Endothelial cell of umbilical vein (primary cell): ENCODE results near the gene MGAT5. TPM values are rescaled to one million over a fixed set of nuclear protein-coding genes. Genes with fewer than 3 reads are reported as not detected.
"Not testable (repeated sequence)": the region's sequence is repeated elsewhere in the genome, so short reads cannot be mapped to it uniquely, and the experiment has no call there.

Experiments used
- BruUV-seq: library from RNA; stranded (reverse); fragments of 400-500 nt; replicated peaks from 2 replicates; lab custom pipeline; 2021; lab: Mats Ljungman, UMichigan
- CTCF ChIA-PET: fragments of 300-600, 350-600 bp; sonication (Branson Sonifier 250); formaldehyde crosslinking; loops from one replicate; lab custom pipeline; 2021; ENCODE audit warnings: antibody characterized with exemption, inconsistent platforms; lab: Charles Lee
- POLR2A ChIA-PET: fragments of 300-600, 350-600 bp; sonication (Branson Sonifier 250); formaldehyde crosslinking; loops from one replicate; lab custom pipeline; 2021; ENCODE audit warnings: antibody characterized with exemption, inconsistent platforms; lab: Charles Lee
- DNase-seq: peaks from one replicate; pipeline ENCODE4 v3.0.0-alpha.2; 2011; ENCODE audit warnings: low read depth, low spot score
- FAIRE-seq: peaks from 2 replicates; lab custom pipeline; 2011; peaks lifted over from hg19 to GRCh38; lab: Jason Lieb, UNC
- H2AFZ ChIP-seq: 2 replicates; pipeline ENCODE4 v1.6.0; 2012; ENCODE audit warnings: low read depth, low read length, control low read depth, inconsistent platforms
- H3K27ac ChIP-seq: 2 replicates; pipeline ENCODE4 v1.5.1; 2011; ENCODE audit warnings: low read depth, mild to moderate bottlenecking, control low read depth, low read length, moderate library complexity; ENCODE audit not compliant: insufficient read depth
- H3K27me3 ChIP-seq, 2 experiments: 2 replicates each; pipeline versions ENCODE4 v1.6.0 to v1.6.1; 2011; ENCODE audit warnings: low read length in 2 of 2, mixed read lengths in 1 of 2; ENCODE audit not compliant: control insufficient read depth in 2 of 2, insufficient read depth in 2 of 2
- H3K36me3 ChIP-seq, 2 experiments: 2 replicates in 1 of 2; 3 replicates in 1 of 2; pipeline ENCODE4 v1.5.1; 2011; ENCODE audit warnings: low read length in 2 of 2, mild to moderate bottlenecking in 1 of 2, moderate library complexity in 1 of 2; ENCODE audit not compliant: control insufficient read depth in 2 of 2, insufficient read depth in 2 of 2; ENCODE audit errors: extremely low read depth in 1 of 2
- H3K4me1 ChIP-seq: 3 replicates; pipeline ENCODE4 v1.5.1; 2011; ENCODE audit warnings: mild to moderate bottlenecking, low read length; ENCODE audit not compliant: control insufficient read depth, insufficient read depth; ENCODE audit errors: extremely low read depth
- H3K4me2 ChIP-seq: 2 replicates; pipeline ENCODE4 v1.6.1; 2011; ENCODE audit warnings: low read length, control low read depth, mixed read lengths; ENCODE audit not compliant: insufficient read depth
- H3K4me3 ChIP-seq, 3 experiments: fragments of 200-600 bp in 1 of 3; sonication (generic), shearing (Covaris generic) in 1 of 3; replicated peaks in 1 of 3; 2 replicates each; pipeline ENCODE4 v1.5.1; 2011 to 2016; ENCODE audit warnings: control low read depth in 3 of 3, low read length in 3 of 3, mild to moderate bottlenecking in 2 of 3, inconsistent platforms in 1 of 3, low read depth in 1 of 3, moderate library complexity in 1 of 3; ENCODE audit not compliant: insufficient read depth in 1 of 3
- H3K79me2 ChIP-seq: 2 replicates; pipeline ENCODE4 v1.6.0; 2012; ENCODE audit warnings: low read length, inconsistent platforms; ENCODE audit not compliant: control insufficient read depth, insufficient read depth
- H3K9ac ChIP-seq: replicated peaks from 2 replicates; pipeline ENCODE3; 2011; ENCODE audit warnings: low read length, control low read depth; ENCODE audit not compliant: insufficient read depth; ENCODE audit errors: extremely low read depth
- H3K9me1 ChIP-seq: replicated peaks from 3 replicates; pipeline ENCODE4 v1.6.0; 2011; ENCODE audit warnings: mild to moderate bottlenecking, low read length; ENCODE audit not compliant: control insufficient read depth, insufficient read depth; ENCODE audit errors: extremely low read depth
- H3K9me3 ChIP-seq: replicated peaks from 2 replicates; pipeline ENCODE4 v1.5.1; 2012; ENCODE audit warnings: low read length, inconsistent platforms; ENCODE audit not compliant: control insufficient read depth, insufficient read depth
- H4K20me1 ChIP-seq: replicated peaks from 2 replicates; pipeline ENCODE3; 2011; ENCODE audit warnings: mild to moderate bottlenecking, low read length; ENCODE audit not compliant: control insufficient read depth, insufficient read depth; ENCODE audit errors: extremely low read depth
- CTCF ChIP-seq, 2 donors: IDR thresholded peaks; 1 replicate in 1 of 2; 2 replicates in 1 of 2; pipeline ENCODE4 v1.5.1; 2011; ENCODE audit warnings: low read length in 2 of 2, mild to moderate bottlenecking in 2 of 2, moderate library complexity in 2 of 2, control low read depth in 1 of 2, inconsistent platforms in 1 of 2, low read depth in 1 of 2; ENCODE audit not compliant: insufficient read depth in 1 of 2; ENCODE audit errors: extremely low read depth in 1 of 2
- EZH2 ChIP-seq: IDR thresholded peaks from 2 replicates; pipeline ENCODE4 v1.6.1; 2012; ENCODE audit warnings: borderline replicate concordance, low read depth, mild to moderate bottlenecking, moderate library complexity, low read length, inconsistent platforms; ENCODE audit not compliant: severe bottlenecking
- FOS ChIP-seq: IDR thresholded peaks from 2 replicates; pipeline ENCODE4 v1.6.1; 2011; ENCODE audit warnings: mild to moderate bottlenecking, low read length, moderate library complexity, borderline replicate concordance; ENCODE audit not compliant: insufficient read depth
- GATA2 ChIP-seq: IDR thresholded peaks from 2 replicates; pipeline ENCODE4 v1.7.0; 2011; ENCODE audit warnings: low read depth, mild to moderate bottlenecking, moderate library complexity, mixed read lengths, low read length; ENCODE audit not compliant: insufficient read length, insufficient read depth
- JUN ChIP-seq: IDR thresholded peaks from 2 replicates; pipeline ENCODE4 v1.6.1; 2011; ENCODE audit warnings: borderline replicate concordance, low read depth; ENCODE audit not compliant: insufficient read length, insufficient read depth
- MAX ChIP-seq: IDR thresholded peaks from 2 replicates; pipeline ENCODE4 v1.6.1; 2011; ENCODE audit not compliant: insufficient read depth, insufficient read length
- MYC ChIP-seq: IDR thresholded peaks from one replicate; pipeline ENCODE4 v1.6.1; 2011; ENCODE audit warnings: mild to moderate bottlenecking, low read depth, low read length
- POLR2A ChIP-seq: IDR thresholded peaks from 2 replicates; pipeline ENCODE4 v1.6.1; 2012; ENCODE audit warnings: low read depth, mild to moderate bottlenecking, control low read depth, low read length
- POLR2AphosphoS5 ChIP-seq: IDR thresholded peaks from 2 replicates; pipeline ENCODE4 v1.6.1; 2012; ENCODE audit warnings: low read depth, mild to moderate bottlenecking, control low read depth, low read length, moderate library complexity; ENCODE audit not compliant: insufficient read depth
- dilution Hi-C: fragments of 300-500 bp; cut with MboI; formaldehyde crosslinking; loops from one replicate; pipeline ENCODE4 v1.15.0; 2019; ENCODE audit warnings: low sequenced_read_pairs; ENCODE audit not compliant: extremely low pct_ligation_motif_present
- intact Hi-C: fragments of 100-400 bp; cut with micrococcal nuclease; formaldehyde crosslinking; loops from one replicate; pipeline ENCODE4 v1.10.0; 2022
- polyA plus RNA-seq, 4 experiments: library from polyadenylated mRNA; depleted of rRNA in 3 of 4; stranded (reverse) in 3 of 4; unstranded in 1 of 4; fragments of >200 nt; gene quantifications; 2 replicates each; pipeline versions ENCODE4 v1.2.1 to v1.2.3, GENCODE V29; 2011 to 2012; ENCODE audit warnings: missing spikeins in 1 of 4
- total RNA-seq: library from RNA; stranded (reverse); gene quantifications from 2 replicates; pipeline ENCODE4 v1.2.3, GENCODE V29; 2021

The MGAT5 gene
- total and polyA plus RNA-seq, 2 donors (not counting 3 experiments of a cell fraction or from before 2014, with no cell fraction given) = 17.7 to 84.1 TPM

DNA sequence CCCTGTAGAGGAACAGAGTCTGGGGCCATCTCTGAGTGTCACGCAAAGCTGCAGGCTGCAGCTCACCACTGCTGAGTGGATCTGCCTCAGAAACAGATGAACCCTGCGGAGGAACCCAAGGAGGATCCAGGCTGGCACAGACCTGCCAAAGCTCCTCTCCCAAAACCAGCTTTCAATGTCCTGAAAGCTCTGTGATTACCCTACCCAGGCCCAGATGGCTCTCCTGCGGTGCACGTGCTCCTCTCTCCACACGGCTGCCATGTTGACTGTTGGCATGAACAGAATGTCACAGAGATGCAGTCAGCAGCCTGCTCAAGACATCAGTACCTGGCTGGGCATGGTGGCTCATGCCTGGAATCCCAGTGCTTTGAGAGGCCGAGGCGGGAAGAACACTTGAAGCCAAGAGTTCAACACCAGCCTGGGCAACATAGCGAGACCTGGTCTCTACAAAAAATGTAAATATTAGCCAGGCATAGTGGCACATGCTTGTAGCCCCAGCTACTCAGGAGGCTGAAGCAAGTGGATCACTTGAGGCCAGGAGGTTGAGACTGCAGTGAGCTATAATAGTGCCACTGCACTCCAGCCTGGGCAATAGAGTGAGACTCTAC lies 216.8 kb downstream of the MGAT5 start:
- Histone ChIP-seq H2AFZ (no peak overlapping the region), H3K9me3 (no peaks in the 10 kb centered on the region), H3K4me1 (no peaks in the 10 kb centered on the region), H3K9me1 (no peaks in the 10 kb centered on the region), H3K36me3 (no peaks in the 10 kb centered on the region), H3K27me3 (peaks cover 2% of the 10 kb centered on the region in 2 experiments), H3K4me3 (no peak overlapping the region), H3K27ac (no peak overlapping the region), H3K4me2 (no peak overlapping the region), H3K9ac (no peak overlapping the region), H4K20me1 (no peaks in the 10 kb centered on the region), H3K79me2 (no peaks in the 10 kb centered on the region)
- ChIA-PET CTCF (interaction anchor here (1.0 to 3.5 kb wide), 2 partner anchors 10 to 20 kb away, joined by 3 to 13 read pairs; no protein-coding TSS in a partner anchor), POLR2A (no interaction called here)
- no TSS peak for BruUV-seq
- dilution Hi-C loops (no loop called here), intact Hi-C loops (no loop called here)
- TF ChIP-seq POLR2A (no peak), EZH2 (no peak), JUN (no peak), FOS (no peak), GATA2 (no peak), POLR2AphosphoS5 (no peak), MYC (no peak), CTCF (IDR thresholded peaks at IDR 0.05; ENCODE audit: extremely low read depth in 1 of 2, insufficient read depth in 1 of 2, low read depth in 1 of 2, low read length in 2 of 2) (no peak), MAX (no peak)
- no peak for FAIRE-seq
- DNase-seq = no peak

GRCh38 chr2:134476982-134477381 lies 223.1 kb downstream of the MGAT5 start:
- H3K9me1 ChIP-seq, H3K4me1 ChIP-seq, H4K20me1 ChIP-seq, H3K4me3 ChIP-seq, BruUV-seq, H3K27ac ChIP-seq, POLR2A ChIA-PET, H3K4me2 ChIP-seq, intact Hi-C loops, H3K9ac ChIP-seq, dilution Hi-C loops, H3K79me2 ChIP-seq, H2AFZ ChIP-seq, CTCF ChIA-PET, H3K36me3 ChIP-seq, DNase-seq, FAIRE-seq, H3K9me3 ChIP-seq: not testable (repeated sequence)
- peaks cover 2 to 14% of the 10 kb centered on the region in 2 experiments for H3K27me3 ChIP-seq
